ENCODE measurements around the gene TMEM225B. TPM values are rescaled to one million over a fixed set of nuclear protein-coding genes. Genes with fewer than 3 reads are reported as not detected.

TMEM225B gene
- total and polyA plus RNA-seq, 2 of the 4 experiments (the other 2 are of a cell fraction) = 0.32 to 0.54 TPM

GRCh38 chr7:99557940-99558305 lies 40.1 kb upstream of the TMEM225B start:
- ChIA-PET CTCF (no interaction called here), POLR2A (ENCODE audit: unreplicated experiment) (no interaction called here)
- H3K9me1 ChIP-seq (ENCODE audit: insufficient read depth, low read length) = peaks cover 29% of the 10 kb centered on the region
- peaks cover 37 to 72% of the 10 kb centered on the region in 2 experiments for H3K79me1 ChIP-seq (ENCODE audit: low read depth in 1 of 2, low read length in 2 of 2)
- H2BK120ac ChIP-seq (ENCODE audit: low read depth, low read length) = peak overlapping the region; percentile 96
- DNase-seq (no peak), ATAC-seq (ENCODE audit: low read depth) (peak; percentile 46)
- peak overlapping the region; percentile 94 for H2BK5ac ChIP-seq (ENCODE audit: low read depth, low read length, poor library complexity, severe bottlenecking)
- H3K56ac ChIP-seq (ENCODE audit: extremely low read depth, insufficient read depth, low read length) = peak overlapping the region; percentile 98
- H2BK15ac ChIP-seq (ENCODE audit: low read depth, low read length) = peak overlapping the region; percentile 53; the same call in 1 of the 3 replicates
- no peaks in the 10 kb centered on the region for H3K27me3 ChIP-seq (ENCODE audit: control insufficient read depth, insufficient read depth, low read length)
- 3% methylated on average over 8 of the region's 17 CpGs; no CpG with 5 or more reads in 1 of the 2 experiments for WGBS, 2 experiments (ENCODE audit: extremely low coverage in 2 of 2, insufficient read length in 1 of 2)
- H3K9ac ChIP-seq (ENCODE audit: low read depth, low read length) = peak overlapping the region; percentile 97
- peak overlapping the region; percentile 83 for H3K4me3 ChIP-seq (ENCODE audit: insufficient read depth, low read depth, low read length)
- H2AK5ac ChIP-seq (ENCODE audit: low read depth, low read length) = peak overlapping the region; percentile 98
- no peaks in the 10 kb centered on the region for H3K9me3 ChIP-seq (ENCODE audit: control insufficient read depth, insufficient read depth, low read length)
- TSS peak; percentile 75 for BruUV-seq (replicated peaks)
- H4K8ac ChIP-seq (ENCODE audit: low read depth in 2 of 2, low read length in 2 of 2) = peak overlapping the region; percentile 98 to 99
- H4K5ac ChIP-seq (ENCODE audit: low read depth, low read length) = peak overlapping the region; percentile 95
- H3K4ac ChIP-seq (ENCODE audit: low read depth, low read length) = peak overlapping the region; percentile 99
- peak overlapping the region; percentile 98 for H2AFZ ChIP-seq (replicated peaks; ENCODE audit: low read length, poor library complexity)
- H3K36me3 ChIP-seq (ENCODE audit: control insufficient read depth, insufficient read depth, low read length) = peaks cover 25% of the 10 kb centered on the region
- H2AK9ac ChIP-seq (replicated peaks; ENCODE audit: low read depth, low read length, poor library complexity) = peak overlapping the region; percentile 95
- no peaks in the 10 kb centered on the region; the same call in 1 of the 2 replicates for H4K20me1 ChIP-seq (ENCODE audit: insufficient read depth, low read length)
- peak overlapping the region; percentile 93; the same call in 1 of the 2 replicates for H3K18ac ChIP-seq (ENCODE audit: low read depth, low read length)
- H3K4me2 ChIP-seq (ENCODE audit: low read depth, low read length) = peak overlapping the region; percentile 85
- H2BK20ac ChIP-seq (ENCODE audit: low read depth, low read length) = no peak overlapping the region
- H3K23ac ChIP-seq (ENCODE audit: low read depth, low read length) = peak overlapping the region; percentile 99
- in situ Hi-C loops (cut with MboI; ENCODE audit: low sequenced_read_pairs) = no loop called here
- dilution Hi-C loops (cut with HindIII; ENCODE audit: low sequenced_read_pairs, unreplicated experiment) = no loop called here
- peak overlapping the region; percentile 97 for H4K91ac ChIP-seq (ENCODE audit: insufficient read depth, low read depth, low read length)
- peaks cover 12% of the 10 kb centered on the region for H3K4me1 ChIP-seq (ENCODE audit: control insufficient read depth, insufficient read depth, low read length)
- H3K27ac ChIP-seq (ENCODE audit: insufficient read depth, low read length) = peak overlapping the region; percentile 97
- 0 out of 2 replicates have a peak, but pooled peaks have one; percentile 3 for TF ChIP-seq RAD21 (IDR thresholded peaks at IDR 0.05; ENCODE audit: low read length)
- TF ChIP-seq RCOR1 (IDR thresholded peaks at IDR 0.05; ENCODE audit: insufficient replicate concordance, low read length) = no peak
- peak overlapping the region; percentile 100 for H3K14ac ChIP-seq (replicated peaks; ENCODE audit: low read depth, low read length)
- intact Hi-C loops (cut with micrococcal nuclease) = loop anchor here (5.0 kb wide), 1 partner anchor 359 kb away; the partner anchor contains the start of gene TRIM4

Measured in IMR-90 (cell line).